CD4-positive, alpha-beta T cell treated with Interleukin-21 for 1 hour (primary cell): ENCODE measurements around the gene SIM1.

Experiments
- DNase-seq: peaks from one replicate; pipeline ENCODE4 v3.0.0-alpha.2; 2020

Gene SIM1

GRCh38 chr6:100464903-100465700 is at the start of gene SIM1:
Gene SIM1, minus strand, starts transcription at chr6:100464921. Its CDS starts 1,453 bp downstream, at chr6:100463468.
- no peak for DNase-seq

- no peak for DNase-seq
Measured at GRCh38 chr6:100512203-100512862, 47.6 kb upstream of the SIM1 start.

GRCh38 chr6:100509101-100509500 is 44.4 kb upstream of the SIM1 start:
- DNase-seq = no peak

- no peak for DNase-seq
Measured at GRCh38 chr6:100506651-100507050, 41.9 kb upstream of the SIM1 start.

GRCh38 chr6:100504786-100505737 is 40.3 kb upstream of the SIM1 start:
- no peak for DNase-seq

GRCh38 chr6:100503043-100503705 is 38.5 kb upstream of the SIM1 start:
- DNase-seq = no peak

GRCh38 chr6:100493206-100493888 is 28.6 kb upstream of the SIM1 start:
- no peak for DNase-seq

- DNase-seq = no peak
Measured at GRCh38 chr6:100491952-100492670, 27.4 kb upstream of the SIM1 start.

- no peak for DNase-seq
Measured at GRCh38 chr6:100490065-100490464, 25.3 kb upstream of the SIM1 start.

- no peak for DNase-seq
Measured at GRCh38 chr6:100488244-100488643, 23.5 kb upstream of the SIM1 start.

- DNase-seq = no peak
Measured at GRCh38 chr6:100487638-100488037, 22.9 kb upstream of the SIM1 start.

- no peak for DNase-seq
Measured at GRCh38 chr6:100485268-100485667, 20.5 kb upstream of the SIM1 start.

- no peak for DNase-seq
Measured at GRCh38 chr6:100484474-100484873, 19.8 kb upstream of the SIM1 start.

GRCh38 chr6:100482698-100483097 is 18.0 kb upstream of the SIM1 start:
- DNase-seq = no peak

- peak; percentile 34 for DNase-seq
Measured at GRCh38 chr6:100479179-100480035, 14.7 kb upstream of the SIM1 start.

GRCh38 chr6:100475554-100476320 is 11.0 kb upstream of the SIM1 start:
- DNase-seq = no peak

- no peak for DNase-seq
Measured at GRCh38 chr6:100473182-100473581, 8.5 kb upstream of the SIM1 start.

GRCh38 chr6:100472674-100473073 is 8.0 kb upstream of the SIM1 start:
- no peak for DNase-seq

GRCh38 chr6:100470422-100471120 is 5.8 kb upstream of the SIM1 start:
- DNase-seq = no peak
